IMR-90 (cell line): Measurements from ENCODE around the gene ZNF606. TPM values are rescaled to one million over a fixed set of nuclear protein-coding genes. Genes with fewer than 3 reads are reported as not detected.
"Not testable (repeated sequence)": the region's sequence is repeated elsewhere in the genome, so short reads cannot be mapped to it uniquely, and the experiment has no call there.

Experiments used
- ATAC-seq: fragments of 200-7000 bp; cut with Tn5 transposase; 2 replicates; pipeline ENCODE4 v1.9.1; 2020; ENCODE audit warnings: low read depth, mild to moderate bottlenecking, moderate library complexity
- BruUV-seq: library from RNA; stranded (reverse); fragments of 400-500 nt; replicated peaks from 2 replicates; lab custom pipeline; 2021; lab: Mats Ljungman, UMichigan
- CTCF ChIA-PET: fragments of 300-600 bp; formaldehyde crosslinking; extraction: SDS; loops from one replicate; lab custom pipeline; 2021; ENCODE audit warnings: antibody characterized with exemption; lab: Yijun Ruan, JAX
- POLR2A ChIA-PET: fragments of 300-600 bp; sonication (Branson Sonifier 250); formaldehyde crosslinking; loops from one replicate; lab custom pipeline; 2022; ENCODE audit warnings: antibody characterized with exemption; ENCODE audit not compliant: unreplicated experiment; lab: Charles Lee
- DNase-seq: peaks from one replicate; pipeline ENCODE4 v3.0.0; 2013
- H2AFZ ChIP-seq: replicated peaks from 2 replicates; pipeline ENCODE3; 2013; ENCODE audit warnings: low read length, mild to moderate bottlenecking; ENCODE audit not compliant: poor library complexity
- H2AK5ac ChIP-seq: 2 replicates; pipeline ENCODE4 v1.6.1; 2013; ENCODE audit warnings: low read depth, low read length, inconsistent platforms
- H2AK9ac ChIP-seq: replicated peaks from 2 replicates; pipeline ENCODE3; 2013; ENCODE audit warnings: mild to moderate bottlenecking, low read depth, low read length, moderate library complexity; ENCODE audit not compliant: poor library complexity
- H2BK120ac ChIP-seq: 2 replicates; pipeline ENCODE4 v1.6.1; 2013; ENCODE audit warnings: low read depth, low read length, inconsistent platforms
- H2BK15ac ChIP-seq: 3 replicates; pipeline ENCODE4 v1.6.1; 2013; ENCODE audit warnings: low read depth, low read length, inconsistent platforms
- H2BK20ac ChIP-seq: 2 replicates; pipeline ENCODE4 v1.6.1; 2013; ENCODE audit warnings: low read depth, mild to moderate bottlenecking, inconsistent platforms, low read length, moderate library complexity
- H2BK5ac ChIP-seq: 2 replicates; pipeline ENCODE4 v1.6.1; 2013; ENCODE audit warnings: mild to moderate bottlenecking, low read depth, low read length, inconsistent platforms; ENCODE audit not compliant: poor library complexity, severe bottlenecking
- H3K14ac ChIP-seq: replicated peaks from 2 replicates; pipeline ENCODE4 v1.6.1; 2013; ENCODE audit warnings: low read depth, low read length, inconsistent platforms
- H3K18ac ChIP-seq: 2 replicates; pipeline ENCODE4 v1.6.1; 2013; ENCODE audit warnings: low read depth, low read length, control low read depth
- H3K23ac ChIP-seq: 2 replicates; pipeline ENCODE4 v1.6.1; 2013; ENCODE audit warnings: low read depth, low read length, inconsistent platforms
- H3K27ac ChIP-seq: 2 replicates; pipeline ENCODE4 v1.5.1; 2013; ENCODE audit warnings: mild to moderate bottlenecking, control low read depth, low read length; ENCODE audit not compliant: insufficient read depth
- H3K27me3 ChIP-seq: 2 replicates; pipeline ENCODE4 v1.6.1; 2013; ENCODE audit warnings: low read length; ENCODE audit not compliant: control insufficient read depth, insufficient read depth
- H3K36me3 ChIP-seq: 2 replicates; pipeline ENCODE4 v1.6.1; 2013; ENCODE audit warnings: low read length, mixed read lengths; ENCODE audit not compliant: control insufficient read depth, insufficient read depth
- H3K4ac ChIP-seq: 2 replicates; pipeline ENCODE4 v1.6.1; 2013; ENCODE audit warnings: low read depth, low read length, inconsistent platforms
- H3K4me1 ChIP-seq: 2 replicates; pipeline ENCODE4 v1.6.1; 2013; ENCODE audit warnings: low read length, mixed read lengths; ENCODE audit not compliant: control insufficient read depth, insufficient read depth
- H3K4me2 ChIP-seq: 2 replicates; pipeline ENCODE4 v1.6.1; 2013; ENCODE audit warnings: low read depth, mild to moderate bottlenecking, control low read depth, low read length, moderate library complexity
- H3K4me3 ChIP-seq: 2 replicates; pipeline ENCODE4 v1.5.1; 2013; ENCODE audit warnings: low read depth, mild to moderate bottlenecking, control low read depth, low read length, moderate library complexity; ENCODE audit not compliant: insufficient read depth
- H3K56ac ChIP-seq: 2 replicates; pipeline ENCODE4 v1.6.1; 2013; ENCODE audit warnings: low read length, inconsistent platforms; ENCODE audit not compliant: insufficient read depth; ENCODE audit errors: extremely low read depth
- H3K79me1 ChIP-seq, 2 experiments: 2 replicates each; pipeline ENCODE4 v1.6.1; 2013; ENCODE audit warnings: low read length in 2 of 2, inconsistent platforms in 1 of 2, low read depth in 1 of 2
- H3K9ac ChIP-seq: 2 replicates; pipeline ENCODE4 v1.6.1; 2013; ENCODE audit warnings: low read depth, low read length, control low read depth
- H3K9me1 ChIP-seq: 2 replicates; pipeline ENCODE4 v1.6.1; 2013; ENCODE audit warnings: low read length, inconsistent platforms; ENCODE audit not compliant: insufficient read depth
- H3K9me3 ChIP-seq: 2 replicates; pipeline ENCODE4 v1.6.1; 2013; ENCODE audit warnings: low read length; ENCODE audit not compliant: control insufficient read depth, insufficient read depth
- H4K20me1 ChIP-seq: 2 replicates; pipeline ENCODE4 v1.6.1; 2013; ENCODE audit warnings: low read length, inconsistent platforms; ENCODE audit not compliant: insufficient read depth
- H4K5ac ChIP-seq: 2 replicates; pipeline ENCODE4 v1.6.1; 2013; ENCODE audit warnings: mild to moderate bottlenecking, low read depth, low read length, control low read depth
- H4K8ac ChIP-seq, 2 experiments: 2 replicates each; pipeline ENCODE4 v1.6.1; 2013; ENCODE audit warnings: low read depth in 2 of 2, low read length in 2 of 2, control low read depth in 1 of 2, inconsistent platforms in 1 of 2
- H4K91ac ChIP-seq: 2 replicates; pipeline ENCODE4 v1.6.1; 2013; ENCODE audit warnings: low read depth, low read length, inconsistent platforms; ENCODE audit not compliant: insufficient read depth
- MXI1 ChIP-seq: IDR thresholded peaks from 2 replicates; pipeline ENCODE4 v1.6.1; 2012; ENCODE audit warnings: low read depth, mild to moderate bottlenecking, low read length, moderate library complexity, borderline replicate concordance
- RCOR1 ChIP-seq: IDR thresholded peaks from 2 replicates; pipeline ENCODE4 v1.6.1; 2012; ENCODE audit warnings: mild to moderate bottlenecking, low read length, improper control_type of control experiment; ENCODE audit not compliant: insufficient replicate concordance
- WGBS, 2 experiments: methylation state at CpG; one replicate each; pipeline versions ENCODE4 v1.1.5 to v1.1.7; 2013; ENCODE audit warnings: missing lambda C conversion rate in 2 of 2; ENCODE audit not compliant: insufficient read length in 1 of 2; ENCODE audit errors: extremely low coverage in 2 of 2; 5-methylcytosine and 5-hydroxymethylcytosine counted together
- dilution Hi-C: fragments of 300-500 bp; cut with HindIII; formaldehyde crosslinking; loops from one replicate; pipeline ENCODE4 v1.14.3; 2018; ENCODE audit warnings: low sequenced_read_pairs; ENCODE audit not compliant: unreplicated experiment
- in situ Hi-C: fragments of 300-500 bp; cut with MboI; formaldehyde crosslinking; loops from 3 replicates; pipeline ENCODE4 v1.14.3; 2019; ENCODE audit warnings: low sequenced_read_pairs, inconsistent platforms, mixed read lengths
- intact Hi-C: fragments of 100-400 bp; cut with micrococcal nuclease; formaldehyde crosslinking; loops from 2 replicates; pipeline ENCODE4 v1.10.0; 2022
- polyA plus RNA-seq, 3 experiments: library from polyadenylated mRNA; depleted of rRNA; stranded (reverse); fragments of >200 nt; gene quantifications; 2 replicates each; pipeline ENCODE4 v1.2.3, GENCODE V29; 2012; ENCODE audit warnings: low replicate concordance in 1 of 3
- total RNA-seq: library from RNA; depleted of rRNA; stranded (reverse); fragments of >200 nt; gene quantifications from 2 replicates; pipeline ENCODE4 v1.2.3, GENCODE V29; 2012

ZNF606 gene
- total and polyA plus RNA-seq, 2 of the 4 experiments (the other 2 are of a cell fraction) = 4.3 to 9.0 TPM

DNA sequence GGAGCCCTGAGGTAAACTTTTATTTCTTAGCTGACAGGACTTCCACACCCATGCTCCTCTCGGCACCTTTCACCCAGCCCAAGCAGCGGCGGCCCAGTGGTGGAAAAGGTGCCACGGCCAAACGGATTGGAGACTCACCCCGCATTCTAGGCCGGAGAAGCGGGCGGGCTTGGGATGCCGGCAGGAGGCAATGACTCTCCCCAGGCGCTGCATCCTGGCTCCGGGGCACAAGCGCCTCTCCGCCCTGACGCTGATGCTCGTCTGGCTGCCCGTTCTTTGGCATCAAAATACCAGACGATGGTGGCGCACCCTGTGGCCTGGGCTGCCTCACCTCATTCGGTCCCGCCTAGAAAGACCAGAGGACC lies 6.7 kb upstream of the ZNF606 start:
- H3K27me3 ChIP-seq = no peaks in the 10 kb centered on the region
- H3K4me1 ChIP-seq = no peaks in the 10 kb centered on the region
- intact Hi-C loops = loop anchor here (10.0 kb wide), 1 partner anchor 146 kb away; the partner anchor contains the start of gene ZNF329
- no peak overlapping the region for H2BK15ac ChIP-seq
- TF ChIP-seq MXI1 (0 out of 2 replicates have a peak, but pooled peaks have one; percentile 30), RCOR1 (no peak)
- BruUV-seq = no TSS peak
- H2BK5ac ChIP-seq = no peak overlapping the region
- H3K27ac ChIP-seq = no peak overlapping the region
- ChIA-PET CTCF (no interaction called here), POLR2A (no interaction called here)
- H3K14ac ChIP-seq = no peak overlapping the region
- H3K18ac ChIP-seq = no peak overlapping the region
- peaks cover 19% of the 10 kb centered on the region for H3K36me3 ChIP-seq
- DNase-seq (no peak), ATAC-seq (peak; percentile 43; the same call in 1 of the 2 replicates)
- H2AK5ac ChIP-seq = no peak overlapping the region
- H4K8ac ChIP-seq = no peak overlapping the region
- H3K79me1 ChIP-seq = no peaks in the 10 kb centered on the region; a peak in 1 of 4 replicates
- no peak overlapping the region for H4K91ac ChIP-seq
- 3% methylated on average over 15 of the region's 21 CpGs; no CpG with 5 or more reads in 1 of the 2 experiments for WGBS, 2 experiments
- peak overlapping the region; percentile 44 for H3K4me2 ChIP-seq
- H3K4me3 ChIP-seq = peak overlapping the region; percentile 58; the same call in 1 of the 2 replicates
- H2BK120ac ChIP-seq = no peak overlapping the region
- peak overlapping the region; percentile 85 for H2AFZ ChIP-seq
- H2AK9ac ChIP-seq = peak overlapping the region; percentile 87
- H3K9me3 ChIP-seq = peaks cover 57% of the 10 kb centered on the region
- no peaks in the 10 kb centered on the region for H3K9me1 ChIP-seq
- no peak overlapping the region for H3K23ac ChIP-seq
- no peak overlapping the region for H3K4ac ChIP-seq
- H3K9ac ChIP-seq = no peak overlapping the region
- H4K5ac ChIP-seq = no peak overlapping the region
- H3K56ac ChIP-seq = no peak overlapping the region
- H4K20me1 ChIP-seq = no peaks in the 10 kb centered on the region
- dilution Hi-C loops = no loop called here
- H2BK20ac ChIP-seq = no peak overlapping the region
- in situ Hi-C loops = no loop called here

DNA sequence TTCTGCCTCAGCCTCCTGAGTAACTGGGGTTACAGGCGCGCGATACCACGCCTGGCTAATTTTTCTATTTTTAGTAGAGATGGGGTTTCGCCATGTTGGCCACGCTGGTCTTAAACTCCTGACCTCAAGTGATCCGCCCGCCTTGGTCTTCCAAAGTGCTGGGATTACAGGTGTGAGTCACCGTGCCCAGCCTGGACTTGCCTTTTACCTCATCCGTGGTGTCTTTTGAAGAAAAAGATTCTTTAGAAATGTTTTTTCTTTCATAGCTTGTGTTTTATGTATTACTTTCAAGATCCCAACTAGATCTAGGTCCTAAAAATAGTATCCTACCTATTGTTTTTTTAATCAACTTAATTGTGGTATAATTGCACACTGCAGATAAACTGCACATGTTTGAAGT lies 6.3 kb upstream of the ZNF606 start:
- POLR2A ChIA-PET, DNase-seq, H3K56ac ChIP-seq, H3K4ac ChIP-seq, H2BK5ac ChIP-seq, BruUV-seq, H2AK5ac ChIP-seq, H2BK15ac ChIP-seq, H4K8ac ChIP-seq, H4K91ac ChIP-seq, H3K9me1 ChIP-seq, H3K79me1 ChIP-seq, H4K20me1 ChIP-seq, H3K4me2 ChIP-seq, H3K27ac ChIP-seq, ATAC-seq, H4K5ac ChIP-seq, H2BK20ac ChIP-seq, dilution Hi-C loops, H3K4me3 ChIP-seq, H2AFZ ChIP-seq, H3K18ac ChIP-seq, H3K4me1 ChIP-seq, in situ Hi-C loops, H3K27me3 ChIP-seq, H3K14ac ChIP-seq, H2AK9ac ChIP-seq, H3K23ac ChIP-seq, H3K9ac ChIP-seq, CTCF ChIA-PET, H2BK120ac ChIP-seq: not testable (repeated sequence)
- peaks cover 23% of the 10 kb centered on the region for H3K36me3 ChIP-seq
- intact Hi-C loops = loop anchor here (10.0 kb wide), 1 partner anchor 146 kb away; the partner anchor contains the start of gene ZNF329
- no CpG with 5 or more reads among the region's 10 CpGs for WGBS, 2 experiments
- peaks cover 57% of the 10 kb centered on the region for H3K9me3 ChIP-seq
